Measurements from ENCODE around the gene PRSS50.
"Not testable (repeated sequence)": the region's sequence is repeated elsewhere in the genome, so short reads cannot be mapped to it uniquely, and the experiment has no call there.

Gene PRSS50, protein sequence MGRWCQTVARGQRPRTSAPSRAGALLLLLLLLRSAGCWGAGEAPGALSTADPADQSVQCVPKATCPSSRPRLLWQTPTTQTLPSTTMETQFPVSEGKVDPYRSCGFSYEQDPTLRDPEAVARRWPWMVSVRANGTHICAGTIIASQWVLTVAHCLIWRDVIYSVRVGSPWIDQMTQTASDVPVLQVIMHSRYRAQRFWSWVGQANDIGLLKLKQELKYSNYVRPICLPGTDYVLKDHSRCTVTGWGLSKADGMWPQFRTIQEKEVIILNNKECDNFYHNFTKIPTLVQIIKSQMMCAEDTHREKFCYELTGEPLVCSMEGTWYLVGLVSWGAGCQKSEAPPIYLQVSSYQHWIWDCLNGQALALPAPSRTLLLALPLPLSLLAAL

DNA sequence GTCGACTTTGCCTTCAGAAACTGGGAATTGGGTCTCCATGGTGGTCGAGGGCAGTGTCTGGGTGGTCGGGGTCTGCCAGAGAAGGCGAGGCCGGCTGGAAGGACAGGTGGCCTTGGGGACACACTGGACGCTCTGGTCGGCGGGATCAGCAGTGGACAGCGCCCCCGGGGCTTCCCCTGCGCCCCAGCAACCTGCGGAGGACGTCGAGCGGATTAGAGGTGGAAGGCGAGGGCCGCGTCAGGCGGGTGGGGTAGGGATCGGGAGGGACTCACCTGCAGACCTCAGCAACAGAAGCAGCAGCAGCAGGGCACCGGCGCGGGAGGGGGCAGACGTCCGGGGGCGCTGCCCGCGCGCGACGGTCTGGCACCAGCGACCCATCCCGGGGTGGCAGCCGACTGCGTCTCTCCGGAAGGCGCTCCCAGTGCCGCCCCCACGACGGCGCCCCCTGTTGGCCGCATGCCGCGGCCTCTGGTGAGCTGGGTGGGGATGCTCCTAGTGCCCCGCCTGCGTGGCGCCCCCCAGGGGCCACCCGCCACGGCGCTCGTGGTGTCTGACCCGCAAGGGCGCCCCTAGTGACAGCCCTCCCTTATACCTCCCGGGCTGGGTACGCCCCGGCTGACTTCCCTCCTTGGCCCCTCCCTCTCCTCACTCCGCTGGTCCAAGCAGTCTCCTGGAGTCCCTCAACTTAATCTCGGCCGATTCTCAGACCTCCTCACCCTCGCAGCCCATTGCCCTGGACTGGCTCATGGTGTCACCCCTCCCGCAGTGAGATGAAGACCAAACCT lies at the start of gene PRSS50:
TSS of gene PRSS50 (minus strand) at position 423 of the 785 bp plus-strand sequence. CDS start at position 378, 45 bp downstream.
- H3K4me3 Mint-ChIP-seq: no peak within 1 kb of the TSS

DNA sequence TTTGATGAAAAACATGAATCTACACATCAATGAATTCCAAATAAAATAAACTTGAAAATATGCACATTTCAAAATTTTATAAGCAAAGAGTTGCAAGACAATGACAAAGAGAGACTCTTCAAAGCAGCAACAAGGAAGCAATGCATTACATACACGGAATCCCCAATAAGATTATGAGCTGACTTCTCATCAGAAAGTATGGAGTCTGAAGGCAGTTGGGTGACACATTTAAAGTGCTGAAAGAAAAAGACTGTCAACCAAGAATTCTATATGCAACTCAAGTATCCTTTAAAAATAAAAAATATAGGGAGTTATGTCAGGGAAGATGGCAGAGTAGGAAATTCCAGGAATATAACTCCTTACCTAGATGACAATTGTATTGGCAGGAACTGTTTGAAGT lies 46.5 kb upstream of the PRSS50 start:
- Mint-ChIP-seq H3K9me3 (peaks cover 27% of the 10 kb centered on the region), H3K4me1 (ENCODE audit: low read depth) (no peaks in the 10 kb centered on the region), H3K27ac (no peak overlapping the region), H3K4me3 (no peak overlapping the region), H3K27me3 (peaks cover 5% of the 10 kb centered on the region), H3K36me3 (ENCODE audit: low read depth) (no peaks in the 10 kb centered on the region)
- intact Hi-C loops (cut with micrococcal nuclease): no loop called here

More for the DNA sequence above, at the start of gene PRSS50:
- Mint-ChIP-seq H3K27me3 (peaks cover 32% of the 10 kb centered on the region), H3K9me3 (no peaks in the 10 kb centered on the region), H3K27ac (no peak within 1 kb of the TSS), H3K4me1 (ENCODE audit: low read depth) (peaks cover 9% of the 10 kb centered on the region), H3K36me3 (ENCODE audit: low read depth) (no peaks in the 10 kb centered on the region)
- intact Hi-C loops (cut with micrococcal nuclease): no loop called here

DNA sequence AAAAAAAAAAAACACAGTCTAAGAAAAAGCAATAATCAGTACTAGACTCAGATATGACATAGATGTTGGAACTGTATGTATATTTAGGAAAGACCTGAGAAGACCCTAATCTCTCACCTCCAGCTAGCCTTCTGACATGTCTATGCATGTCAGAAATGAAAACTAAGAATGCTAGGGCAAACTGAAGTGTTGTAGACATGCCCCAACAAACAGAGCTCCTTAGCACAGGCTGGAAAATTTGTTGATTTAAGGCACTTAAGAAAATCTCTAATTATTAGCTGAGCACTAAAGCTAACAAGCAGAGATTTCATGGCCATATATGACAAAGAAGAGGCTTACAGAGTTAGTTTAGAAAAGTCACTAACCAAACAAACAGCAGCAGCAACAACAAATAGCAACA lies 45.5 kb upstream of the PRSS50 start:
- peaks cover 17% of the 10 kb centered on the region for H3K9me3 Mint-ChIP-seq
- H3K27me3 Mint-ChIP-seq: peaks cover 5% of the 10 kb centered on the region
- intact Hi-C loops (cut with micrococcal nuclease): no loop called here

DNA sequence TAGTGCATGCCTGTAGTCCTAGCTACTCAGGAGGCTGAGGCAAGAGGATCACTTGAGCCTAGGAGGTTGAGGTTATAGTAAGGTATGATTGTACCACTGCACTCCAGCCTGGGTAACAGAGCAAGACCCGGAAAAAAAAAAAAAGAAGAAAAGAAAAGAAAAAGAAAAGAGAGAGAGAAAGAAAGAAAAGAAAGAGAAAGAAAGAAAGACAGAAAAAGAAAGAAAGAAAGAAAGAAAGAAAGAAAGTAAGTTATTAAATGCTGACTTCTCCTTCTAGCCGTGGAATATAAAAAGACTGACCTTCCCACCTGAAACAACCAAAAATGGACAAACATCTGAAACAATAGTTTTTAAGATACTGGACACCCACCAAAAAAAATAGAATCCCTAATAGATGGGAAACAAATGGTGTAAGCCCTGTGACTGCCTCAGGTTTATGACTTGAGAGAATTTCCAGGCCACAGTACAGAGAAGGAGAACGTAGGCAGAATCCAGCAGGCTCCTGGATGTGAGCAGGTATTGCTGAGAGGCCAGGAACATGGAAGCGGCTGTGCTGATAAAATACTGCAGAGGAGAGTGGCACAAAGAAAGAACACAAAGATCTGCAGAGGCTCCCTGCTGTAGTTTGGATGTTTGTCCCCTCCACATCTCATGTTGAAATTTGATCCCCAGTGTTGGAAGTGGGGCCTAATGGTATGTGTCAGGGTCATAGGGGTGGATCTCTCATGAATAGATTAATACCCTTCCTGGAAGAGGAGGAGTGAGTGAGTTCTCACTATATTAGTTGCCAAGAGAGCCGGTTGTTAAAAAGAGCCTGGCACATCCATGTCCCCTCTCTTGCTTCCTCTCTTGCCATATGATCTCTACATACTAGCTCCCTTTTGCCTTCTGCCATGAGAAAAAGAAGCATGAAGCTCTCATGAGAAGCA lies 41.8 kb upstream of the PRSS50 start:
- Mint-ChIP-seq H3K9me3 (peaks cover 10% of the 10 kb centered on the region), H3K27me3 (peaks cover 1% of the 10 kb centered on the region), H3K27ac (no peak overlapping the region), H3K4me3 (no peak overlapping the region), H3K36me3 (ENCODE audit: low read depth) (no peaks in the 10 kb centered on the region), H3K4me1 (ENCODE audit: low read depth) (no peaks in the 10 kb centered on the region)
- intact Hi-C loops (cut with micrococcal nuclease): no loop called here

More for the DNA sequence above, 45.5 kb upstream of the PRSS50 start:
- Mint-ChIP-seq H3K4me1 (ENCODE audit: low read depth) (no peaks in the 10 kb centered on the region), H3K27ac (no peak overlapping the region), H3K36me3 (ENCODE audit: low read depth) (no peaks in the 10 kb centered on the region), H3K4me3 (no peak overlapping the region)

DNA sequence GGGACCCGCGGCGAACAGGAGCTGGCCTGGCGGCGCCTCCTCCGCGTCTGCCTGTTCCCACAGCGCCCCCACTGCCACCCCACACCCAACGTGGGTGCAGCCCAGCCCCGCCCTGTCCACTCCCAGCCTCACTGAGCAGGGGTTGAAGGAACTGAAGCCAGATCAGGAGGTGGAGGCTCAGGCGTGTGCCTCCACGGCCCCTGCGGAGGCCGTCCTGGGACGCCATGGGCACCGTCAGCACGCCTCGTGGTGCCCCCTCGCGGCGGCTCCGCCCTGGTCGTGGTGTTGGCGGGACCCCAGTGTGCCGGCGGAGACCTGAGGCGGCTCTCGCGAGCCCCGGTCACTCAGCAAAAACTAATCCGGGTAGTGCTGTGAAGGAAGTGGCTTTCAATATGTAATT lies 39.0 kb upstream of the PRSS50 start:
- no peaks in the 10 kb centered on the region for H3K9me3 Mint-ChIP-seq

DNA sequence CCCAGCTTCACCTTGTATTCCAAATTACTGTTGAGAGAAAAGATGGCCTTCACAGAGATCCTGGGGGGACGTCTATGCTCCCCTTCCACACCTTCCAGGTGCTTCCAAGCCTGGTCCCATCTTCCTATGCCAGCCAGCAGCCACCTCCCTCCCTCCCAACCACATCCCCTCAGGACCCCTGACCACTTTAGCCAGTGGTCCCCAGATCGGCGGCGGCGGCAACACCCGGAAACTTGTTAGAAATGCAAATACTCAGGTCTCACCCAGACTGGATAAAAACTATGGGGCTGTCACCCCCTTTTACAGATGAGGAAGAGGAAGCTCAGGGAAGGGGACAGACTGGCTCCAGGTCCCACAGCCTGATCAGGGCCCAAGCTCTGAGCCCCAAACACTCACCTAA lies 38.0 kb upstream of the PRSS50 start:
- H3K4me1 Mint-ChIP-seq (ENCODE audit: low read depth): no peaks in the 10 kb centered on the region
- H3K36me3 Mint-ChIP-seq (ENCODE audit: low read depth): no peaks in the 10 kb centered on the region
- no peak overlapping the region for H3K4me3 Mint-ChIP-seq
- H3K27me3 Mint-ChIP-seq: no peaks in the 10 kb centered on the region
- intact Hi-C loops (cut with micrococcal nuclease): no loop called here
- H3K9me3 Mint-ChIP-seq: no peaks in the 10 kb centered on the region
- no peak overlapping the region for H3K27ac Mint-ChIP-seq

More for the DNA sequence above, 39.0 kb upstream of the PRSS50 start:
- no peaks in the 10 kb centered on the region for H3K27me3 Mint-ChIP-seq
- no peak overlapping the region for H3K27ac Mint-ChIP-seq
- H3K4me1 Mint-ChIP-seq (ENCODE audit: low read depth): no peaks in the 10 kb centered on the region
- no peak overlapping the region for H3K4me3 Mint-ChIP-seq
- H3K36me3 Mint-ChIP-seq (ENCODE audit: low read depth): no peaks in the 10 kb centered on the region
- intact Hi-C loops (cut with micrococcal nuclease): no loop called here

DNA sequence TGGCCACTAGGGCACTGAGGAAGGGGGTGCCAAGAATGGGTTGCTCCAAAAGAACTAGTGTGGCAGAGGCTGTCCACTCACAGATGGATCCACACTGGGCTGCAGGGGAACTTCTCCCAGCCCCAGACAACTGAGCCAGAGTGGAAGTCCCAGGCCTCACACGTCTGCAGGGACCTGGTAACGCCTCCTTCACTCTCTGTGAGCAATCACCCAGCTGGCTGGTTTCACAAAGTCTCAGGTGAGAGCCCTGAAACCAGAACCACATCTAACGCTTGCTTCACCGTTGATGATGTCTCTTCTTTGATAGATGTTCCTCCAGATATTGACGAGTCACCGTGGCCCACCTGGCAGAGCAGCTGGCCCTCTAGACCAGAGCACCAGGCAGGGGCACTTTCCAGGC lies 35.5 kb upstream of the PRSS50 start:
- intact Hi-C loops (cut with micrococcal nuclease); H3K27ac Mint-ChIP-seq; H3K9me3 Mint-ChIP-seq; H3K4me1 Mint-ChIP-seq (ENCODE audit: low read depth); H3K27me3 Mint-ChIP-seq; H3K36me3 Mint-ChIP-seq (ENCODE audit: low read depth); H3K4me3 Mint-ChIP-seq: not testable (repeated sequence)

DNA sequence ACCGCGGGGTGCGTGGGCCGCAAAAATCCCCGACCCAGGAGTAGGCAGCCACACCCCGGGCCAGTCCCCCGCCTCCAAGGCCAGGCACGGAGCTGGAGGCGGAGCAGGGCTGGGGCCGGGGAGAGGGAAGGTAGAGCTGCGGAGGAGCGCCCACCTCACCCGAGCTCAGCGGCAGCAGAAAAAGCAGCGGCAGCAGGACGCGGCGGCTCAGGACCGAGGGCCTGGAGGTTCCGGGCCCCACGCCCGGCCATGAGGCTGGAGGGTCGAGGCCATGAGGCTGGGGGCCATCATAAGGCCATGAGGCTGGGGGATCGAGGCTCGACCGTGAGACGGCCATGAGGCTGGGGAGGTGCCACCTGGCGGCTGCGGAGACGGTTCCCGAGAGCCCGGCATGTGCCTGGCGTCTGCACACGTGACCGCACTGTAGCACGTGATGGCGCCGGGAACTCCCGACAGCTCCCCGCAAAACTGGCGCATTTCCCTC lies 32.9 kb upstream of the PRSS50 start:
- H3K4me1 Mint-ChIP-seq (ENCODE audit: low read depth): no peaks in the 10 kb centered on the region
- no peaks in the 10 kb centered on the region for H3K36me3 Mint-ChIP-seq (ENCODE audit: low read depth)
- no peak overlapping the region for H3K4me3 Mint-ChIP-seq
- H3K9me3 Mint-ChIP-seq: no peaks in the 10 kb centered on the region
- intact Hi-C loops (cut with micrococcal nuclease): no loop called here
- no peak overlapping the region for H3K27ac Mint-ChIP-seq
- no peaks in the 10 kb centered on the region for H3K27me3 Mint-ChIP-seq

DNA sequence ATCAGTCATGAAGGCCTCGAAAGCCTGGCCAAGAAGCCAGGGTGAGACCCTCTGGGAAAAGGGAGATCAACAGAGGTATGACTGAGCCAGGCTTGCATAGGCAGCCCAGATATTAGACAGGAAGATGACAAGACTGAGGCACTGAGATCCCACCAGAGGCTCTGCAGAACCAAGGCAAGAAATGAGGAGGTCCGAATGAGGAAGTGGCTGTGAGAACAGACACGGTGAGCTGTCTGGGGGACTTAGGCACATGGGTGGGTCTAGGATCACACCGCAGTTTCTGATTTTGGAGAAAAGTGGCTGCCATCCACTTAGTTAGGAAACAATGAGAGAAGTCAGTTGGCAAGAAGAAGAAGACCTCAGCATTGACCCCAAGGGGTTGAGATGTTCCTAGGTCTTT lies 31.5 kb upstream of the PRSS50 start:
- H3K27ac Mint-ChIP-seq: no peak overlapping the region
- H3K4me1 Mint-ChIP-seq (ENCODE audit: low read depth): no peaks in the 10 kb centered on the region
- no peaks in the 10 kb centered on the region for H3K9me3 Mint-ChIP-seq
- no peak overlapping the region for H3K4me3 Mint-ChIP-seq
- H3K36me3 Mint-ChIP-seq (ENCODE audit: low read depth): no peaks in the 10 kb centered on the region
- intact Hi-C loops (cut with micrococcal nuclease): no loop called here
- H3K27me3 Mint-ChIP-seq: no peaks in the 10 kb centered on the region

DNA sequence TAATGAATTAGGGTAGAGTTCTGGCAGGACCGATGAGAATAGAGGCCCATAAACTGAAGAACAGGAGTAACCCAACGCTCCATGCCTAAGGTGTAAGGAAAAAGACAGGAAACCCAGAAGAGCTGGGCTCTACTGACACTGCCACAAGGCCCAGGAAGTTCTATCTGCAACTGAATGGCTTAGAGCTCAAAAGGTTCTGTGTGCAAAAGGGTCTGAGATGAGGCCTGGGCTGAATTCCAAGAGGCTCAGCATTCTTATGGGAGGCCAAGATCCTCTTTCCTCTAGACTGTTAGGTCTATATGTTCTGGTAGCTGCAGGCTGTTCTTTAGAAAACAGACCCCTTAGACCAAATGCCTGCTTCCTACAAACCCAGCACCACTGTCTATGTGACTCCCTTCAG lies 30.5 kb upstream of the PRSS50 start:
- intact Hi-C loops (cut with micrococcal nuclease): no loop called here
- Mint-ChIP-seq H3K36me3 (ENCODE audit: low read depth) (no peaks in the 10 kb centered on the region), H3K27me3 (no peaks in the 10 kb centered on the region), H3K4me3 (no peak overlapping the region), H3K9me3 (no peaks in the 10 kb centered on the region), H3K27ac (no peak overlapping the region), H3K4me1 (ENCODE audit: low read depth) (no peaks in the 10 kb centered on the region)

DNA sequence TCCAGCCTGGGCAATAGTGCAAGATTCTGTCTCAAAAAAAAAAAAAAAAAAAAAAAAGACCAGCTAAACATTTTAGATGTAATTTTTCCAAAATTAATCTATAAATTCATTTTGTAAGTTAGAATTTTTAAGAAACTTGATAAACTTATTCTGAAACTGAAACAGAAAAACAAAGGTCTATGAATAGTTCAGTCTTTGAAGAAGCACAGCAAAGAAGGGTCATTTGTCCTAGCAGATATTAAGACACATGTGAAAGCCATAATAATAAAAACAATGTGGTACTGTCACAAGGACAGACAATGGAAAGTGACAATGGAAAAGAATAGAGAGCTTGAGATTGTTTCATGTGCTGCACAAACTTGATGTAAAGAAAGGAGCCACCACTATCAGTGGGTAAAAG lies 29.0 kb upstream of the PRSS50 start:
- intact Hi-C loops (cut with micrococcal nuclease): no loop called here
- Mint-ChIP-seq H3K9me3 (no peaks in the 10 kb centered on the region), H3K36me3 (ENCODE audit: low read depth) (no peaks in the 10 kb centered on the region), H3K27ac (no peak overlapping the region), H3K4me3 (no peak overlapping the region), H3K4me1 (ENCODE audit: low read depth) (no peaks in the 10 kb centered on the region), H3K27me3 (no peaks in the 10 kb centered on the region)

DNA sequence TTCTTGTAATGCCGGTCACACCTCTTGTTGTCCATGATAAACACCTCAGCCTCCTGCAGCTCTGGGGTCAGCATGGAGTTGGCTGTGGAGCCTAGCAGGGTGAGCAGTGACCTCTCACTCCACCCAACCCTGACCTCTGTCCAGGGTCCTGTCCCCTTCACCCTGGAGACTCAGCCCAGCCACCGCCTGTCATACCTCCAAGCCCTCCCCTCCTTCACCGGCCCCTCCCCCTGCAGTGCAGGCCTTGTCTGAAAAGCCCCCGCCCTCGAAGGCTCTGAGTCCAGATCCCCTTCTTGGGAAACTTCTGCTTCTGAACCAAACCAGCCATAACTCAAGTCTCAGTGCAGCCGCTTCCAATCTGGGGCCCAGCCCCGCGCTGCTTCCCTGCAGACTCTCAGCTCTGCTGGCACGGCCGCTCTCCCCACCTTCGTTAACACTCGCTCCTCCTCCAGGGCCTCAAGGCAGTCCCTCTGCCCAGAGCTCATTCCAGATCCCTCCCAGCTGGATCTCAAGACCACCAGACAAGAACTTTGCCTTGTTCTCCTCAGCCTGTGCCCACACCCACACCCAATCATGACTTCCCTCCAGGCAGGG lies 25.4 kb upstream of the PRSS50 start:
- Mint-ChIP-seq H3K36me3 (ENCODE audit: low read depth) (no peaks in the 10 kb centered on the region), H3K27ac (no peak overlapping the region), H3K9me3 (no peaks in the 10 kb centered on the region), H3K4me3 (no peak overlapping the region), H3K4me1 (ENCODE audit: low read depth) (no peaks in the 10 kb centered on the region), H3K27me3 (peaks cover 2% of the 10 kb centered on the region)
- intact Hi-C loops (cut with micrococcal nuclease): no loop called here

DNA sequence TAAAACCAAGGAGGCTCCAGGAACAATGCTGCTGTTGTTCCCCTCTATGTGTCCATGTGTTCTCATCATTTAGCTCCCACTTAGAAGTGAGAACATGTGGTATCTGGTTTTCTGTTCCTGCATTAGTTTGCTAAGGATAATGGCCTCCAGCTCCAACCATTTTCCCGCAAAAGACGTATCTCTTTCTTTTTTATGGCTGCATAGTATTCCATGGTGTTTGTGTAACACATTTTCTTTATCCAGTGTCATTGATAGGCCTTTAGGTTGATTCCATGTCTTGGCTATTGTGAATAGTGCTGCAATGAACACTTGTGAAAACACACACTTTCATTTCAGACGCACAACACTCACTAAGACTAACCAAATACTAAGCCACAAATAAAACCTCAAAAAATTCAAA lies 21.9 kb upstream of the PRSS50 start:
- H3K27me3 Mint-ChIP-seq; intact Hi-C loops (cut with micrococcal nuclease); H3K9me3 Mint-ChIP-seq; H3K4me1 Mint-ChIP-seq (ENCODE audit: low read depth); H3K36me3 Mint-ChIP-seq (ENCODE audit: low read depth); H3K4me3 Mint-ChIP-seq; H3K27ac Mint-ChIP-seq: not testable (repeated sequence)

All from dendritic cell treated with granulocyte-macrophage colony-stimulating factor and Interleukin-4, amounts not matched to agents 40 ng/mL and 50 ng/mL, for 4 days (primary cell).